Measurements from ENCODE around the gene BCKDHA.
A peak's percentile ranks its signal among the peaks of the same experiment; 100 is the strongest.

Gene BCKDHA

GRCh38 chr19:41353466-41354342 is 43.9 kb upstream of the BCKDHA start, which contains the start of gene TGFB1:
TSS of gene TGFB1 (minus strand) at chr19:41353922. CDS start at chr19:41353044, 878 bp downstream.
- TF ChIP-seq CTCF (IDR thresholded peaks at IDR 0.05), result peak; percentile 94
- peak; percentile 95 for DNase-seq (ENCODE audit: low spot score)
- H3K27ac ChIP-seq, result peak within 1 kb of the TSS; percentile 84 to 93
- peak within 1 kb of the TSS; percentile 93 for H3K4me3 ChIP-seq

DNA sequence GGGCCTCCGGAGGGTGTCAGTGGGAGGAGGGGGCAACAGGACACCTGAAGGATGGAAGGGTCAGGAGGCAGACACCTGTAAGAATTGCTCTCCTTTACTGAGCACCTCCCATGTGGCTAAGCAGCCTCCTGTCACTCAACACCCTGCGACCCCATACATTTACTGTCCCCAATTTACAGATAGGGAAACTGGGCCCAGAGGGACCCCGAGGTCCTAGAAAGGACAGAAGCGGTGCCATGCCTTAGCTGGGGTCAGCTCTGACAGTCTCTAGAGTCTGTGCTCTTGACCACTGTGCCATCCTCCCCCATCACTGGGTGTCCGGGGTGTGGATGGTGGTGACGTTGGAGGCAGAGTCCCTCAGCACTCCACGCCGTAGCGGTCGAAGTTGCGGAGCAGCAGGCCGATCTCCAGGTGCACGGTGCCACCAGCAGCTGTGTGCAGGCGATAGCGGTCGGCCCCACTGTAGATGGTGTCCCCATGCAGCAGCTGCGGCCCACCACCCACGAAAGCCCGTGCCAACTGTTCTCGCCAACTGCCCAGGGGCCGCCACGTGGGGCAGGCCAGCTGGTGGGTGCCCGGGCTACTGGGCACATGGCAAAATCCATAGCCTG is 43.2 kb upstream of the BCKDHA start:
- no peak for DNase-seq (ENCODE audit: low spot score)
- peak overlapping the region; percentile 84 to 93 for H3K27ac ChIP-seq
- H3K4me3 ChIP-seq, result peak overlapping the region; percentile 93
- no peak for TF ChIP-seq CTCF (IDR thresholded peaks at IDR 0.05)

DNA sequence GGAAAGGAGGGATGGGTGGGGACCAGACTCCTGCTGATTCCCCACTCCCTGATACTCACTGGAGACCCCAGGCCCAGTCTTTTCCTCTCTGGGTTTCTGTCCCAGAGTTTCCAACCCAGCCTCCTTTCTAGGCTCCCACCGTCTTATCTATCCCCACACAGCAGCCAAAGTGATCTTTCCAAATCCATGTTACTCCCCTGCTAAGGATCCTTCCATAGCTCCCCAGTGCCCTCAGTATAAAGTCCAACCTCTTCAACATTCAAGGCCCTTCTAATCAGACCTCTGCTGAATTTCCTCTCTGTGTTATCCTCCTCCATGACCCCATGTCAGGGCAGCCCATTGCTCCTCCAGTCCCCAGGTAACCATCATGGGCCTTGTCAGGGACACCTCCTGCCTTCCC is 42.6 kb upstream of the BCKDHA start:
- DNase-seq (ENCODE audit: low spot score), result no peak
- Histone ChIP-seq H3K4me3 (no peak overlapping the region), H3K27ac (peak overlapping the region in 1 of 2 donors; percentile 93)
- TF ChIP-seq CTCF (IDR thresholded peaks at IDR 0.05), result no peak

DNA sequence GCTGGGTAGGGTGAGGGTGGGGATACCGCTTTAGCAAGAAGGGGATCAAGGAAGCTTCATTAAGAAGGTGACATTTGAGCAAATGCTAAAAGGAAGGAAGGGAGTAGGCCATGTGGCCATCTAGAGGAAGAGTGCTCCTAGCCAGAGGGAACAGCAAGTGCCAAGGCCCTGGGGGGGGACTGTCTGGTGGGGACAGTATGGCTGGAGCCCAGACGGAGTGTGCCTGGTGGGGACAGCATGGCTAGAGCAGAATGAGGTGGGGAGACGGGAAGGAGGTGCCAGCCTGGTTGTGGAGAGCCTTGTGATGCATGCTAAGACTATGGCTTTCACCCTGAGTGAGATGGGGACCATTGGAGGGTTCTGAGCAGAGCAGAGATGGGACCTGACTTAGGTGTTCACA is 41.8 kb upstream of the BCKDHA start:
- DNase-seq (ENCODE audit: low spot score), result no peak
- TF ChIP-seq CTCF (IDR thresholded peaks at IDR 0.05), result no peak
- no peak overlapping the region for H3K4me3 ChIP-seq
- H3K27ac ChIP-seq, result peak overlapping the region in 1 of 2 donors; percentile 46

DNA sequence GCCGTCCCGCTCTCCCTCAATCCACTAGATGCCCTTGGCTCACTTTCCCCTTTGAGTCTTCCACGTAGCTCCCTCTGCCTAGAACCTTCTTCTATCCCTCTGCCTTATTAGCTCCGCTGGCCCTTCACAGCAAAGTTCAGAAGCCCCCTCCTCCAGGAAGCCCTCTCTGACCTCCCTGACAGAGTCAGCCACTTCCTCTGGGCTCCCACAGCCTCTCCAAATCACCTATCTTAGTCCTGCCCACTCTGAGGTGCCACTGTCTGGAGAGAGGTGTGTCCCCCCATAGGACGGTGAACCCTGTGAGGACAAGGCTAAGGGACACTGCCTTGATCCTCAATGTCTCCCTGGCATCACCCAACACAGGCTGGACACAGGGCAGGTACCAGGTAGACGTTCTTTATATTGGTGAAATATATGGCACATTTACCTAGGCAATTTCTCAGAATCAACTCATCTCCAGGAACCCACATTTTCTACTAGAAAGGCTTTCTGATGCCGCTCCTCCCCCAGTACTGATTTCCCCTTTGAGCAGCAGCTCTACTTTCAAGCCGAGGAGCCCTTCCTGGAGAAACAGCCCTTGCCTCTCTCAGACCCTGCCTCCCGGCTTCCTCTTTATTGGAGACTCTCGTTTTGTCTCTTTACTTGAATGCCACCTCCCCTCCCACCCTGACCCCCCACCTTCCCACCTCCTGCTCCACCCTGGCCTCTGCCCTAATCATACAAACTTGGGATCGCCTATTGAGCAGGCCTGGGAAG is 40.5 kb upstream of the BCKDHA start:
- no peak overlapping the region for H3K4me3 ChIP-seq
- no peak for DNase-seq (ENCODE audit: low spot score)
- no peak for TF ChIP-seq CTCF (IDR thresholded peaks at IDR 0.05)
- peak overlapping the region in 1 of 2 donors; percentile 32 for H3K27ac ChIP-seq

DNA sequence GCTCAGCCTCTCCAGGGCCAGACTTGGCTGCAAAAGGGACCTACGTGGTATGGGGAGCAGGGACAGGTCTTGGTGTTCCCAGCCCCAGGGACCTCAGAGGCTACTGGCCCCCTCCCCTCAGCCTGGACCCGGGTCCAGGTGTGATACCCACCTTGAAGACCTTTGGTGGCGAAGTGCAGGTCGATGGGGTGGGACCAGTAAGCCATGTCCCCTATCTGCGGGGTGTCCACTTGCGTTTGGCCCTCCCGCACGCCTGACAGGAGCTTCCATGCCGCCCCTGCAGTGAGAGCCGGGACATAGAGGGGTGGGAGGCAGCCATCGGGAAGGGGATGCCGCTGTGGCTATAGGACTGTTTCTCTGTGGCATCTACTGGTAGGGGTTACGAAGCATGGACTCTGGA is 39.9 kb upstream of the BCKDHA start:
- Histone ChIP-seq H3K27ac (peak overlapping the region in 1 of 2 donors; percentile 16), H3K4me3 (no peak overlapping the region)
- no peak for DNase-seq (ENCODE audit: low spot score)
- TF ChIP-seq CTCF (IDR thresholded peaks at IDR 0.05), result no peak

Data from coronary artery (tissue), 2 donors.